CD14-positive monocyte (primary cell): Measurements from ENCODE around the gene PRKAR1B. TPM values are rescaled to one million over a fixed set of nuclear protein-coding genes. Genes with fewer than 3 reads are reported as not detected.

Experiments
- DNase-seq, 3 donors: peaks; one replicate each; pipeline ENCODE4 v3.0.0-alpha.2; 2011 to 2022
- H2AFZ ChIP-seq: 2 replicates; pipeline ENCODE4 v1.6.0; 2012; ENCODE audit warnings: mild to moderate bottlenecking, low read depth, low read length, inconsistent platforms; ENCODE audit not compliant: insufficient read depth, poor library complexity, severe bottlenecking
- H3K27ac ChIP-seq, 2 donors: 1 replicate in 1 of 2; 2 replicates in 1 of 2; pipeline ENCODE4 v1.5.1; 2012 to 2013; ENCODE audit warnings: low read length in 2 of 2, control low read depth in 1 of 2, inconsistent platforms in 1 of 2, low read depth in 1 of 2, mild to moderate bottlenecking in 1 of 2
- H3K27me3 ChIP-seq, 2 donors: one replicate each; pipeline versions ENCODE4 v1.6.0 to v1.6.1; 2011 to 2013; ENCODE audit warnings: low read length in 2 of 2; ENCODE audit not compliant: control insufficient read depth in 2 of 2, insufficient read depth in 2 of 2
- H3K36me3 ChIP-seq, 2 donors: replicated peaks in 1 of 2; 1 replicate in 1 of 2; 2 replicates in 1 of 2; pipeline versions ENCODE4 v1.5.1 to v1.6.1; 2012 to 2013; ENCODE audit warnings: low read length in 2 of 2, control low read depth in 1 of 2, inconsistent platforms in 1 of 2, mild to moderate bottlenecking in 1 of 2; ENCODE audit not compliant: insufficient read depth in 2 of 2, control insufficient read depth in 1 of 2
- H3K4me1 ChIP-seq, 2 donors: 1 replicate in 1 of 2; 2 replicates in 1 of 2; pipeline versions ENCODE4 v1.5.1 to v1.6.1; 2012 to 2013; ENCODE audit warnings: low read length in 2 of 2, control low read depth in 1 of 2, inconsistent platforms in 1 of 2, mild to moderate bottlenecking in 1 of 2, moderate library complexity in 1 of 2; ENCODE audit not compliant: insufficient read depth in 2 of 2, control insufficient read depth in 1 of 2
- H3K4me2 ChIP-seq: replicated peaks from 2 replicates; pipeline ENCODE3; 2012; ENCODE audit warnings: low read length, moderate library complexity, mild to moderate bottlenecking; ENCODE audit not compliant: poor library complexity, severe bottlenecking; ENCODE audit errors: extremely low read depth
- H3K4me3 ChIP-seq, 3 experiments: fragments of 200-600 bp in 1 of 3; sonication (generic) in 1 of 3; replicated peaks in 1 of 3; 1 replicate in 2 of 3; 2 replicates in 1 of 3; pipeline ENCODE4 v1.5.1; 2011 to 2013; ENCODE audit warnings: low read length in 3 of 3, mild to moderate bottlenecking in 3 of 3, control low read depth in 2 of 3, low read depth in 2 of 3, inconsistent platforms in 1 of 3, moderate library complexity in 1 of 3
- H3K79me2 ChIP-seq: 2 replicates; pipeline ENCODE4 v1.6.0; 2012; ENCODE audit warnings: mild to moderate bottlenecking, control low read depth, inconsistent platforms, low read length, moderate library complexity; ENCODE audit not compliant: insufficient read depth
- H3K9ac ChIP-seq: 2 replicates; pipeline ENCODE4 v1.6.0; 2017; ENCODE audit warnings: low read length, mild to moderate bottlenecking; ENCODE audit not compliant: insufficient read depth, poor library complexity, severe bottlenecking
- H3K9me3 ChIP-seq, 2 donors: replicated peaks in 1 of 2; 1 replicate in 1 of 2; 2 replicates in 1 of 2; pipeline versions ENCODE4 v1.5.1 to v1.6.1; 2012 to 2013; ENCODE audit warnings: low read length in 2 of 2, control low read depth in 1 of 2; ENCODE audit not compliant: control insufficient read depth in 1 of 2, insufficient read depth in 1 of 2
- H4K20me1 ChIP-seq: 2 replicates; pipeline ENCODE4 v1.6.0; 2012; ENCODE audit warnings: mild to moderate bottlenecking, low read length, control low read depth, moderate library complexity; ENCODE audit not compliant: insufficient read depth
- H3K27ac Mint-ChIP-seq, 7 donors: one replicate each; pipeline ENCODE4 v1.8.0; 2020; ENCODE audit warnings: mild to moderate bottlenecking in 7 of 7, mixed read lengths in 7 of 7, moderate library complexity in 6 of 7, inconsistent platforms in 2 of 7
- H3K27me3 Mint-ChIP-seq, 3 donors: one replicate each; pipeline ENCODE4 v1.8.0; 2021 to 2022; ENCODE audit warnings: low read depth in 3 of 3, mild to moderate bottlenecking in 3 of 3, mixed read lengths in 3 of 3, moderate library complexity in 3 of 3, inconsistent platforms in 1 of 3
- H3K36me3 Mint-ChIP-seq, 2 donors: one replicate each; pipeline ENCODE4 v1.8.0; 2020; ENCODE audit warnings: mixed read lengths in 2 of 2, inconsistent platforms in 1 of 2, mild to moderate bottlenecking in 1 of 2
- H3K4me1 Mint-ChIP-seq: one replicate; pipeline ENCODE4 v1.8.0; 2020; ENCODE audit warnings: mild to moderate bottlenecking, mixed read lengths
- H3K4me3 Mint-ChIP-seq, 2 donors: one replicate each; pipeline ENCODE4 v1.8.0; 2020; ENCODE audit warnings: mild to moderate bottlenecking in 2 of 2, mixed read lengths in 2 of 2, moderate library complexity in 1 of 2
- H3K9me3 Mint-ChIP-seq, 7 donors: one replicate each; pipeline ENCODE4 v1.8.0; 2020 to 2022; ENCODE audit warnings: mixed read lengths in 7 of 7, mild to moderate bottlenecking in 6 of 7, moderate library complexity in 6 of 7, inconsistent platforms in 2 of 7
- CTCF ChIP-seq: fragments of 200-600 bp; IDR thresholded peaks from one replicate; pipeline ENCODE4 v1.8.0; 2022; ENCODE audit warnings: antibody characterized with exemption, mild to moderate bottlenecking
- WGBS: methylation state at CpG from one replicate; pipeline ENCODE4 v1.1.5; 2013; ENCODE audit warnings: missing lambda C conversion rate; ENCODE audit not compliant: insufficient coverage; 5-methylcytosine and 5-hydroxymethylcytosine counted together
- intact Hi-C, 2 donors: fragments of 100-400 bp; cut with micrococcal nuclease; formaldehyde crosslinking; loops; one replicate each; pipeline versions ENCODE4 v1.15.0 to v1.15.1; 2023
- polyA plus RNA-seq, 3 donors: library from polyadenylated mRNA; depleted of rRNA in 1 of 3; unstranded in 2 of 3; stranded (reverse) in 1 of 3; fragments of 300-500 nt in 2 of 3; fragments of >200 nt in 1 of 3; fragmentation: Illumina TruSeq in 2 of 3; gene quantifications; 1 replicate in 2 of 3; 2 replicates in 1 of 3; pipeline ENCODE4 v1.2.3, GENCODE V29; 2012 to 2021

PRKAR1B gene
- polyA plus RNA-seq, 3 donors, result 0.94 to 2.1 (median 1.1) TPM

DNA sequence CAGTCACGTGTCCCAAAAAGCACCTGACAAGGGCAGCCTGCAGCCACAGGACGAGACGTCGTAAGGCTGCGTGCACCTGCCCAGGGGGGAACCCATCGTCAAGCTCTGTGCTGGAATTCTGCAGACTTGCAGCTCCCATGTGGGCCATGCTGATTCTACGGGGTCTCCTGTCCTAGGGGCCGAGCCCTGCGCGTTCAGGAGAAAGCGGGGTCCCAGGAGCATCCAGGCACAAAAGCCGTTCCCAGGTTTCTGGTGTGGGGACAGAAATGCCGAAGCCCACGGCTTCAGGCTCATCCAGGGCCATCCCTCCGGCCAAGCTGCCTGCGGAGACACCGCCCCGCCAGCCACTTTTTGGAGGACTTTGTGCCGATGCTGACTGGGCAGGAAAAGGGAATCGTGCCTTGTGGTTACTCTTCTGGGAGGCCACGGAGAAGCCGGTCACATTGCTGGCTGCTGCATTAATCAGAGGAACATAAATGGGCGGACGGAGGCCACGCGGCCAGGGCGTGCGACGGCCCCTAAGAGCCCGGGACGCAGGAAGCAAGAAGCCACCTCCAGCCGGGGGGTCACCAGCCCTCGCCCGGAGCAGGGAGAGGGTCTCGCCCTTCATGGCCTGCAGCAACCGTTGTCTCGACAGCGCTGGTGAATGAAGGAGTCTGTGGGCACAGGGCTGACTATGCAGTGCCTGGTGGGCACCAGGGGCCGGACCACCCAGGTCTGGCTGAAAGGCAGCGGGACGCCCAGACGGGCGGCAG lies 144.8 kb downstream of the PRKAR1B start:
- H3K36me3 Mint-ChIP-seq, result no peaks in the 10 kb centered on the region
- H3K27ac Mint-ChIP-seq, result peak overlapping the region in 1 of 7 donors; percentile 2
- H3K9me3 ChIP-seq, result peaks cover 0 to 12% of the 10 kb centered on the region in 2 donors
- H3K27me3 ChIP-seq, result no peaks in the 10 kb centered on the region
- intact Hi-C loops, result no loop called here
- H3K9ac ChIP-seq, result no peak overlapping the region
- peaks cover 5 to 11% of the 10 kb centered on the region in 2 donors for H3K4me1 ChIP-seq
- peaks cover 9 to 17% (median 12%) of the 10 kb centered on the region in 7 donors for H3K9me3 Mint-ChIP-seq
- DNase-seq, result no peak
- H3K4me3 Mint-ChIP-seq, result no peak overlapping the region
- H3K4me3 ChIP-seq, result no peak overlapping the region
- no peak for TF ChIP-seq CTCF
- no peaks in the 10 kb centered on the region for H3K79me2 ChIP-seq
- peaks cover 12% of the 10 kb centered on the region for H3K4me1 Mint-ChIP-seq
- no peaks in the 10 kb centered on the region for H3K36me3 ChIP-seq
- no peaks in the 10 kb centered on the region for H4K20me1 ChIP-seq
- H3K4me2 ChIP-seq, result no peak overlapping the region
- H2AFZ ChIP-seq, result no peak overlapping the region
- WGBS, result 89% methylated on average over 39 of the region's 43 CpGs
- H3K27ac ChIP-seq, result no peak overlapping the region
- H3K27me3 Mint-ChIP-seq, result peaks cover 0 to 3% (median 3%) of the 10 kb centered on the region in 3 donors

GRCh38 chr7:578386-578785 lies 148.7 kb downstream of the PRKAR1B start:
- intact Hi-C loops, result no loop called here
- Histone ChIP-seq H3K4me3 (no peak overlapping the region), H3K9ac (no peak overlapping the region), H3K79me2 (no peaks in the 10 kb centered on the region), H2AFZ (no peak overlapping the region), H3K4me2 (no peak overlapping the region), H4K20me1 (no peaks in the 10 kb centered on the region), H3K9me3 (no peaks in the 10 kb centered on the region), H3K36me3 (no peaks in the 10 kb centered on the region), H3K27ac (no peak overlapping the region), H3K4me1 (no peaks in the 10 kb centered on the region), H3K27me3 (no peaks in the 10 kb centered on the region)
- no peak overlapping the region for H3K4me3 Mint-ChIP-seq
- no peak for DNase-seq
- no peaks in the 10 kb centered on the region for H3K36me3 Mint-ChIP-seq
- no peak for TF ChIP-seq CTCF
- H3K27me3 Mint-ChIP-seq, result peaks cover 0 to 4% (median 1%) of the 10 kb centered on the region in 3 donors
- H3K9me3 Mint-ChIP-seq, result peaks cover 0 to 4% (median 3%) of the 10 kb centered on the region in 7 donors
- no peaks in the 10 kb centered on the region for H3K4me1 Mint-ChIP-seq
- peak overlapping the region in 1 of 7 donors; percentile 50 for H3K27ac Mint-ChIP-seq
- WGBS, result 100% methylated on average over 2 of the region's 16 CpGs
